GM19324 (cell line): ENCODE results near the gene CLP1.
A peak's percentile ranks its signal among the peaks of the same experiment; 100 is the strongest.
"Not testable (repeated sequence)": the region's sequence is repeated elsewhere in the genome, so short reads cannot be mapped to it uniquely, and the experiment has no call there.

Source experiments
- ATAC-seq: cut with Tn5 transposase; IDR thresholded peaks from one replicate; pipeline ENCODE4 v1.9.1; 2021; ENCODE audit warnings: mild to moderate bottlenecking, moderate library complexity; ENCODE audit not compliant: unreplicated experiment, low FRiP score

CLP1 gene

GRCh38 chr11:57640068-57640800, 17.3 kb upstream of the CLP1 start:
- no peak for ATAC-seq

DNA sequence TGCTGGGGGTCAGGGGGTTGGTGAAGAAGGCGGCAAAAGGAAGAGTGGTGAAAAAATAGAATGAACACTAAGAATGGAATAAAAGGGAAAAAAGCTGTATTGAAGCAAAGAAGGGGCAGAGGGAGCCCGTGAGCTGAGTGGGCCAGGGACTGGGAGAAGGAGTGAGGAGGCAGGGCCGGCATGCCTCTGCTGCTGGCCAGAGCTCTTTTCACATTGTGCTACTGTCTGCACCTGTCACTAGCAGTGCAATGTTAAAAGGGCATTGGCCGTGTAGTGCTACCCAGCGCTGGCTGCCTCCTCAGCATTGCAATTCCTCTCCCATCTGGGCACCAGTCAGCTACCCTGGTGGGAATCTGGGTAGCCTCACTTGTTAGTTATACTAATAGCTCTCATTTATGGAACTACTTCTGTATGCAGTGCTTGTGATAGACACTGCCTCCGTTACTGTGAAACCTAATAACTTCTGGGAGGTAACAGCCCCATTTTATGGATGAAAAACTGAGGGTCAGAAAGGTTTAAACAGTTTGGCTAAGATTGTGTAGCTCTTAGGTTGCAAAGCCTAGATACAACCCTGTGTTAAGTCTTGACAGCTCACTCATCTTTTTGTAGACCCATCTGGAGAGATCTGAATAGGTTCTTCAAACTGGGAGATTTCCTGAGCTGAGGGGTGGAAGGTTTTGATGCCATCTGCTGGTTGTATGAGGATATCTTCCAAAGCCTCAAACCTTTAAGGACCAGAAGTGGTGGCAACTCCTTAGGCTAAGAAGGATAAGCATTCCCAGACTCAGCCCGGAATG, 16.4 kb upstream of the CLP1 start:
- ATAC-seq: no peak

DNA sequence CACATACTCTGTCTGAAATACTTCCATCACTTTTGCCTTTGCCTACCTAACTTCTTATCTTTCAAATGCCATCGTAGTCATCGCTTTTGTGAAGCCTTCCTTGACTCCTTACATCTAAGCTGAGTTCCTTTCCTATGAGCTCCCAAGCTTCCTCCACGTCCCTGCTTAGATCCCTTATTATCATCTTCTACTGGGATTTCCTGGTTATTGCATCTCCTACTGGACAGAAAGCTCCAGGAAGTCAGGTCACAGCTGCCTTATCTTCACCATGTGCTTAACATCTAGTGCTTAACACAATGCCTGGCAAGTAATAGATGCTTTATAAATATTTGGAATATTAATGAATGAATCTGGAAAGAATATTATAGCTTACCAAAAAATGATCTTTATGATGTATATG, 13.8 kb upstream of the CLP1 start:
- ATAC-seq: no peak

DNA sequence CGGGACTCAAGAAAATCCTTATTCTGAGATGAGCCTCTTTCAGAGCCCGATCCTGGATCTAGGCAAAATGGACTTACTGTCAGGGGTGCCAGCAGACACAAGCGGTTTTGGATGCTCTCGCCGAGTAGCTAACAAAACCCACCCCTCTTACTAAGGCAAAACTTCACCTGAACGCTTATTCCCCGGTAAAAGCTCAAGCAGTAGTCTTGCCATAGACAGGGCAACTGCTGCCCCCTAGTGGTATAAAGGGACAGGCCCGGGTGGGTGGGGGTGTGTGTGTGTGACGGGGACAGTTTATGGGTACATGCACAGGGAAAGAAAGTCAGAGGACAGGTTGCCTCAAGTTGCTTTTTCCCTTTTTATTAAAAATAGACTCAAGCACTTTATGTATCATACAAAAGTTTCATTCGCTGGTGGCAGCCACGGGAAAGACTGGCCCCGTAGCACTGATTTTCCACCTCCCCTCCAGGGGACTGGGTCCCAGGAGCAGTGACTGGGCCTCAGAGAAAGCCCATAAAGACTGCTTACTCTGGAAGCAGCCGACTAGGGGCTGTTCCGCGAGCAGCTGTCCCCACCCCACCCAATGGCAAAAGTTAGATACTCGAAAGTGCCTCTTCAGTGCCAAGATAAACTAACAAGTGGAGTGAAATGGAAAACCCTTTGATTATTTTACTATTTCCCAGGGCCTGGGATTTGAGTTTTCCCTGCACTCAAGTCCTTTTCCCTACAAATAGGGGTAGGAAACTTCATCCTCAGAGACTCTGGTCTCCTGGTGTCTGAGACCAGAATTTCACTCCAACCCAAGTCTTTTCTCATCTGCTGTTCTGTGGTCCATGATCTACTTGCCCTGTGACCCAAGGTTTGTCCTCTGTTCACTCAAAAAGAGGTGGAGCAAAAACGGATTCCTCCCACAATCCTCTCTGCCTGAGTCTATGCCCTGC, 12.5 kb upstream of the CLP1 start:
- peak; percentile 48 for ATAC-seq

DNA sequence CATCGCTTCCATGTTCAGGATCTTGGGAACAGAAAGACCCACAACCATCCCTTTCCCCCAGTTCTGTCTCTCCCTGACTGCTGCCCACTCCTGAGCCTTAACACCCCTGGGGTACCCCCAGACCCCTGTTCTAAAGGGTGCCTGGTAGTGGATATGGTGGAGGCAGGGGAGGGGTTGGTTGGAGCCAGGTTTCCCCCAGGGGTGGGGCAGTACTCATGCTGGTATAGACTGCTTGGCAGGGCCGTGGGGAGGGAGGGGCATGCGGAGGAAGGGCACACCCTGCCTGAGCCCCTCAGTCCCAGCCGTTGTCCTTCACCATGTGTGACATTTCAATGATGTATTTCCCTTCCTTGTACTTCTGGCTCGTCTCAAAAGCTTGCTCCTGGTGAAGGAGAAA, 11.9 kb upstream of the CLP1 start:
- no peak for ATAC-seq

- ATAC-seq: no peak
These were observed 11.3 kb upstream of the CLP1 start for GRCh38 chr11:57646194-57646798.

DNA sequence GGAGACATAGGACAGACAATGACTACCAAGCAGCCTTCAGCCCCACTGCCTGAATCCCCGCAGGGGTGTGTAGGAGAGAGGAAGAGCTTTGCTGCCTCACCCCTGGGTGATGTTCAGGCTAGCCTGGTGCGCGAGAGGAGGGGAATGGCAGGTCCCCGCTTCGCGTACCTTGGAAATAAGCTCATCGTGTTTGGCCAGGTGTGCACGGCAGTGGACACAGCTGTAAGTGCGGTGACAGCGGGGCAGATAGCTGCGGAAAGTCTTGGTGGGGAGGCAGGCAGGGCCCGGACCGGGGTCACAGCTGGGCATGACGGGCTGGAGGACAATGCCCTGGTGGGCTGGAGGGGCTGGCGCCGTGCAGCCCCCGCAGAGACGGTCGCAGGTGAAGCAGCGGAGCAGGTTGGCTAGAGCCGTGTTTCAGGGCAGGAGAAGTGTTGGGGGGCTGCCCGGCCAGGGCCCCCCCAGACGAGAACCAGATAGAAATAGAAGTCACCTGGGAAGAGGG, 10.7 kb upstream of the CLP1 start:
- no peak for ATAC-seq

DNA sequence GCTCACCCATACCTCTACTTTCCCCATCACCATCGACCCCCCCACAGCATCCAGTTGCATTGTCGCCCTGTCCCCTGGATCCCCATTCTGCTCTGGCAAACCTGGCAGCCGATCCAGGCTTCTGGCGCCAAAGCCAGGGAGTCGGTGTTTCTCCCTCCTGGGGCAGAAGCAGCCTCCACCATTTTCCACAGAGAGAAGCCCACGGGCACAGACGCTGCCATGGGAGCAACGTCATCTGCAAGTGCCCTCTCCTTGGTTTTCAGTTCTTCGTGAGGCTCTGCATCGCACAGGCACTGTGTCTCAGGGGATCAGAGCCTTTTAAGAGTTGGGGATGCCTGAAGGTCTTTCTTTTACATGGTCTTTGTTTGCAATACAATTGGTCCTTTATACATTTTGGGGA, 10.2 kb upstream of the CLP1 start:
- no peak for ATAC-seq

DNA sequence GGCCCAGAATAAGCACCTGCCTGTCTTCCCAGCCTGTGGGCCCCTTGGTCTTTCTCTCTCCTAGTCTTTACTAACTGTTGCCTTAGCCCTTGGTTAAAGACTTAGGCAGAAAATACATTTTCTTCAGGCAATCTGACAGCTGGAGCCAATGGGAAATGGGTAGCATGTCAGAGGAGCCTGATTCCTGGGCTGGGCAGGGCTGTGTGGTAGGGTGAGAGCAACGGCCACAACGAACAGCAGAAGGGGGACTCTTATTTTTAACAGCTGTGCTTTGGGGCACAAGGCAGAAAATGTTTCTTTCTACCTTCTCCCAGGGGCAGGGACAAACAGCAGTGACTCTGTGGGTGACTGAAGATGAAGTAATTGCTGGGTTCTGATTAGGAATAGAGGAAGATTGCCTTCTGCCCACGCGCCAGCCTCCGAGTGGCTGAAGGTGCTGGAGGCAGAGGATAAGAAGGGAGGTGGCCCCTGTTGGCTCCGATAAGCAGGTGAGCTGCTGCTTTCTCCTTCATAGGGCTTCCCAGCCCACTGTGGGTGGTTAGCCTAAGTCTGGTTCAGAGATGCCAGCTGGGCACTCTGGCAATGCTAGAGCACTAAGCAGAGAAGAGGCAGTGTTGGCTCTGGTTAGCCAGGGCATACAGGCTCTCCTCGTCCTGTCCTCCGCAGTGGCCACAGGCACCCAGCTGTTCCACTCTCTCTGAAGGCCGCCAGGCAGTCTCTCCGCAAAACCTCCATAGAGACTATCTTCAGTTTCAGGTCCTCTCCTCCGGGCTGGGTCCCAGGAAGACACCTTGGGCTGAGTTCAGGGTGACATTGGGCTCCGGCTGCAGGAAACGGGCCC, 9.4 kb upstream of the CLP1 start:
- no peak for ATAC-seq

DNA sequence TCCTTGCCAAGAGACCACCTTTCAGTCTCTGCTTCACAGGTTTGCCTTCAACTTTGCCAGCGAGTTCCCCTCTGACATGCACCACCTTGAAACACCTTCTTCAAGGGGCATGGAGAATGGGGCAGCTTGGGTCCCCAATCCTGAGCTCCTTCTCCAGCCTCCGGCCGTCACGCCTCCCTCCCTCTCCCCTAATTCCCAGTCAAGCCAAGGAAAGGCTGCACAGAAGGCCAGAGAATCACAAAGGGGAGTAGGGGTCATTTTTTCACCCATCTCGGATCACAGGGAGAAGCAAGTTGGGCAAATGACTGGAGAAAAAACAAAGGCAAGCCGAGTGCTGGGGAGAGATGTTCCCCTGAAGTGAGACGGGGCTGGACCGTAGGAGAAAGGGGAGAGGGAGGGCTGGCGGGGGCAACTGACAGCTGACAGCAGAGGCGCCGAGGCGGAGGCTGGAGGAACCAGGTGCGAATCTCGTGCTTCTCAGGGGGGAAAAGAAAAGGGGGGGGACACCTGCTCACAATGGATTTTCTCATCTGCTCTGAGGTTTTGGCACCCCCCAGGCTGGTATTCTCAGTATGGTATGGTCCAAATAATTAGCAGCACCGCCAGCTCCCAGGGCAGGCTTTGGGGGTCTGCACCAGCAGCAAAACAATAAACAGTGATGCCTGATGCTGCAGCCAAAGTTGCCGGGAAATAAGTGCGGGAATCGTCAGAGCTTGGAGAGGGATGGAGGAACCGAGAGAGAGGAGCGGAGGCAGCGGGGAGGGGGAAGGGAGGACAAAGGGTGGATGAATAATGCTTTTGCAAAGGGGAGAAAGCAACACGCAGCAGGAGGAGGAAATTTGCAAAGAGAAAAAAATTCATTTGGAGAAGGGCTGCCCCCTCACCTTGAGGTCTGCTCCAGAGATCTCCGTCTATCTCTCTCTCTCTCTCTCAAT, 8.5 kb upstream of the CLP1 start:
- no peak for ATAC-seq

- no peak for ATAC-seq
These were observed 7.5 kb upstream of the CLP1 start, which contains the start of gene YPEL4 for GRCh38 chr11:57649826-57650738. TSS of gene YPEL4 (minus strand) at chr11:57649912. CDS start at chr11:57647107, 2,805 bp downstream.

- no peak for ATAC-seq
These were observed 6.8 kb upstream of the CLP1 start for GRCh38 chr11:57650739-57651090.

GRCh38 chr11:57651408-57651807, 6.2 kb upstream of the CLP1 start:
- ATAC-seq: no peak

GRCh38 chr11:57652230-57652629, 5.3 kb upstream of the CLP1 start:
- ATAC-seq: not testable (repeated sequence)

DNA sequence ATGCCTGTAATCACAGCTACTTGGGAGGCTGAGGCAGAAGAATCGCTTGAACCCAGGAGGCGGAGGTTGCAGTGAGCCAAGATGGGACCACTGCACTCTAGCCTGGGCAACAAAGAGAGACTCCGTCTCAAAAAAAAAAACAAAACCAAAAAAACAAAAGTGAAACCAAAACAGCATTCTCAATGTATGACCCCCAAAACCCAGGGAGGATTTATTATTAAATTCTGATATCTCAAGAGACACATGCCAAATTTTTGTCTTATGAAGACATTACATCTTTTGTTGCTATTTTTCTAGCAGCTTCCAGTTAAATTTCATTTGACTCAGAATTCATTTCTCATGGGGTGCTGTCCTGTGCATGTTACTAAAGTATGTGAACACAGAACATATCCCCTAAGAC, 4.9 kb upstream of the CLP1 start:
- ATAC-seq: no peak

- no peak for ATAC-seq
These were observed 4.4 kb upstream of the CLP1 start for GRCh38 chr11:57653163-57653562.

GRCh38 chr11:57656885-57657193, 723 bp upstream of the CLP1 start:
- no peak for ATAC-seq

DNA sequence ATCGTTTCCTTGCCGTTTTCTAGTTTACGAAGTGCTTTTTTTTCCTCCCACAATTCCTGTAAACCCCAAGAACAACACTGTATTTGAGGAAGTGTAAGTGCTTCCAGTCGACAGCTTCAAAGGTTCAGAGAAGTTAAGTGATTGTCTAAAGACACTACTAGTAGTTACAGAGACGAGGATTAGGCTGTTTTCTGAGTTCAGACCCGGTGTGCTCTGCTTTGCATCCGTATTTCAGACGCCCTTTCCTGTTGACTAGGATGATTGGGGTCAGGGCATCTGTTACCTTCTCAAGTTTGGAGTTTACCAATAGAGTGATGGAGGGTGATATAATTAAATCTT, 430 bp downstream of the CLP1 start:
- ATAC-seq: no peak
